KOPT-K1 (cell line): Measurements from ENCODE around the gene PSME3.
"Not testable (repeated sequence)": the region's sequence is repeated elsewhere in the genome, so short reads cannot be mapped to it uniquely, and the experiment has no call there.

Experiments
- H3K27ac ChIP-seq: fragments of 200-600 bp; sonication (generic); 2 replicates; pipeline ENCODE4 v1.5.1; 2016; ENCODE audit warnings: antibody characterized with exemption, mild to moderate bottlenecking, low read depth, low read length; ENCODE audit not compliant: poor library complexity, severe bottlenecking
- H3K36me3 ChIP-seq: fragments of 200-600 bp; sonication (generic); 2 replicates; pipeline ENCODE4 v1.5.1; 2017; ENCODE audit warnings: antibody characterized with exemption, mild to moderate bottlenecking, low read length, moderate library complexity; ENCODE audit not compliant: insufficient read depth
- H3K9me3 ChIP-seq: fragments of 200-600 bp; sonication (generic); 2 replicates; pipeline ENCODE4 v1.5.1; 2017; ENCODE audit warnings: antibody characterized with exemption, low read length, mild to moderate bottlenecking; ENCODE audit not compliant: insufficient read depth, poor library complexity, severe bottlenecking

PSME3 gene

GRCh38 chr17:42841975-42842685 is 8.9 kb downstream of the PSME3 start:
- Histone ChIP-seq H3K9me3 (no peaks in the 10 kb centered on the region), H3K36me3 (peaks cover 88% of the 10 kb centered on the region), H3K27ac (no peak overlapping the region)

DNA sequence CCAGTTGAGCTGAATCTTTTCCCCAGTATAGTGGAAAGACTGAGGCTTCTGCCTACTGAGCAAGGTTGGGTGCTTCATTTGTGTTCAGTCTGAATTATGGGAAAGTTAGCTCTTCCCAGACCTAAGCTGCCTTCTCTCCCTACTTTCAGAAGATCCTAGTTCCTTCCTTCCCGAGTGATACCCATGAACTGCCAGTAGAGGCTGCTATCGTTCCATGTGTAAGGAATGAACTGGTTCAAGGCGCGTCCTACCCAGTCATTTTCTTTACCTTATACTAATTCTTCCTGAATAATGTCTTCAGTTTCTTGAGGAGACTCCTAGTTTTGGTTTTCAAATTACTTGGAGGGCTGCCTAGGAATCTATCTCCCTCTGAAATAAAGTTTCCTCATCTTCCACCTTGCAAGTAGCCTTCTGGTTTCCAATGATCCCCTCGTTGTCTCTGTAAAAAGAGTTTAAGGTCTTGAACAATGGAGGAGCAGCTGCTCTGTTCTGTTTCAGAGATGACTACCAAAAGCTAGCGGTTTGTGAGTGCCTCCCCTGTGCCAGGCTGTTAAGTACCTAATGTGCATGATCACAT is 10.2 kb downstream of the PSME3 start:
- Histone ChIP-seq H3K27ac (no peak overlapping the region), H3K9me3 (no peaks in the 10 kb centered on the region), H3K36me3 (peaks cover 75% of the 10 kb centered on the region)

GRCh38 chr17:42844271-42844670 is 11.1 kb downstream of the PSME3 start, which contains the start of gene AOC2:
AOC2 (plus strand) TSS chr17:42844580; CDS start chr17:42844627, 47 bp downstream.
- Histone ChIP-seq H3K36me3 (peaks cover 67% of the 10 kb centered on the region), H3K9me3 (no peaks in the 10 kb centered on the region), H3K27ac (no peak within 1 kb of the TSS)

GRCh38 chr17:42844761-42845555 is 11.8 kb downstream of the PSME3 start:
- no peak overlapping the region for H3K27ac ChIP-seq
- H3K9me3 ChIP-seq, result no peaks in the 10 kb centered on the region
- H3K36me3 ChIP-seq, result peaks cover 60% of the 10 kb centered on the region

GRCh38 chr17:42845556-42845917 is 12.3 kb downstream of the PSME3 start:
- Histone ChIP-seq H3K27ac (no peak overlapping the region), H3K9me3 (no peaks in the 10 kb centered on the region), H3K36me3 (peaks cover 55% of the 10 kb centered on the region)

GRCh38 chr17:42845918-42846593 is 12.9 kb downstream of the PSME3 start:
- Histone ChIP-seq H3K9me3 (no peaks in the 10 kb centered on the region), H3K36me3 (peaks cover 50% of the 10 kb centered on the region), H3K27ac (no peak overlapping the region)

DNA sequence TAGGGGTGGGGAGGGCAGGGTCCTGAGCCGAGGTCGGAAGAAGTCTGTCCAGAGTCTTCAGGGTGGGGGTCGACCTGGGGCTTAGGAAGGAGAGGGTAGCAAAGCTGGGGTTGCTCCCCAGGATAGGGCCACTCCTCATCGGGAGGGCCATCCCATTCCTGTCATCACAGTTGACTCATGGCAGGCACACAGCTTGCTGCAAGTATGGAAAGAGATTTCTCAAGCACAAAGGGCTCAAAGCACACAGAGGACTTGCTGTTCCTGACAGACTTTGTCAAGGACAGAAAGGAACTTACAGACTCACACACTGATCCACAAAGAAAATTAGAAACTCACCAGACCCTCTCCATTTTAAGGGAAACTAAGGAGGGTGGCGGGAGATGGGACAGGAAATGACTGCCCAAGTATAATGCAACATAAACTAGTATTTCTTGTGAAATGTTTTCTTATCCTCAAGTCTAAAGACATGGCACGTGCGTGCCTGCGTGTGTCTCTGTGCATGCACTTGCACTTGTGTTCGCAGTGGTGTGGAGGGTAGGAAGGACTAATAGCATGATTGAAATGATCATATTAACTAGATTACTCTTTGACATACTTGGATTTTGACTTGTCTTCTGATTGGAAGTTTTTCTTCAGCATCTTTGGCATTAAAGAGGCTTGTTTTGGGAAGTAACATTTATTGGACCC is 13.5 kb downstream of the PSME3 start:
- peaks cover 43% of the 10 kb centered on the region for H3K36me3 ChIP-seq
- H3K9me3 ChIP-seq, result no peaks in the 10 kb centered on the region
- no peak overlapping the region for H3K27ac ChIP-seq

DNA sequence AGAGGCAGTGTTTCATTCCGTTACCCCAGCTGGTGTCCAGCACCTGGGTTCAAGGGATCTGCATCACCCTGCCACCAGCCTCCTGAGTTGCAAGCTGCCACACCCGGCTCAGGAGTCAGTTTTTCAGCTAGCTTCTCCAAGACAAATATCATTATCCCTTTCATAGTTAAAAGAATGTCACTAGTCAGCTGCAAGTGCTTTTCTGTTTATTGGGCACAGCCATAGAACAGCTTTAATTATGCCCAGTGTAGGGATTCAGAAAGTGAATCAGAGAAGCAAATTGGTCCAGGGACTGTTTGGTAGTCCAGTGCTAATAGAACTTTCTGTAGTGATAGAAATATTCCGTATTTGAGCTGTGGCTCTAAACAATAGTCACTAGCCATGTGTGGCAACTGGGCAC is 14.9 kb downstream of the PSME3 start:
- H3K9me3 ChIP-seq, result no peaks in the 10 kb centered on the region
- H3K27ac ChIP-seq, result no peak overlapping the region
- H3K36me3 ChIP-seq, result peaks cover 29% of the 10 kb centered on the region

- Histone ChIP-seq H3K9me3 (no peaks in the 10 kb centered on the region), H3K36me3 (peaks cover 20% of the 10 kb centered on the region), H3K27ac (no peak overlapping the region)
Observed at GRCh38 chr17:42849031-42849430, 15.8 kb downstream of the PSME3 start.

- H3K9me3 ChIP-seq, result no peaks in the 10 kb centered on the region
- H3K36me3 ChIP-seq, result peaks cover 14% of the 10 kb centered on the region
- H3K27ac ChIP-seq, result no peak overlapping the region
Observed at GRCh38 chr17:42849451-42850181, 16.4 kb downstream of the PSME3 start.

DNA sequence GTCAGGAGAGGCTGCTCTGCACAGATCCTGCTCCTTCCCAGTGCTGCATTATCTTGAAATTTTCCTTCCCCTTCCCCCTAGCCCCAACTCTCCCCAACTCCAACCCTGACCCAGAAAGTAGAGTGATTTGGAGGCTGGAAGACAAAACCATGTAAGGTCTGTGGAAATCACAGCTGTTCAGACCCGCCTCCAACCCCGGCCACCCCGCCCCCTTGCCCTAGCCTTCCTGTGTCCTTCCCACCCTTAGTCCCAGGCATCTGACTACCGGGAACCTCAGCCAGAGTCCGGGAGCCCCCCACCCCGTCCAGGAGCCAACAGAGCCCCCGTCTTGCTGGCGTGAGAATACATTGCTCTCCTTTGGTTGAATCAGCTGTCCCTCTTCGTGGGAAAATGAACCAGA is 17.8 kb downstream of the PSME3 start, which contains the start of gene AOC3:
Gene AOC3 (plus strand): TSS at position 246 of the 400 bp plus-strand sequence. CDS start 145 bp downstream, at position 391.
- no peaks in the 10 kb centered on the region for H3K9me3 ChIP-seq
- peaks cover under 1% of the 10 kb centered on the region for H3K36me3 ChIP-seq
- no peak within 1 kb of the TSS for H3K27ac ChIP-seq

- not testable (repeated sequence) for H3K27ac ChIP-seq, H3K36me3 ChIP-seq, H3K9me3 ChIP-seq
Observed at GRCh38 chr17:42851371-42852240, 18.4 kb downstream of the PSME3 start.

- no peak overlapping the region for H3K27ac ChIP-seq
- no peaks in the 10 kb centered on the region for H3K9me3 ChIP-seq
- no peaks in the 10 kb centered on the region for H3K36me3 ChIP-seq
Observed at GRCh38 chr17:42852351-42852750, 19.2 kb downstream of the PSME3 start.
